ENCODE results near the gene ZNF135.

Gene ZNF135

GRCh38 chr19:58040751-58041525, 18.1 kb upstream of the ZNF135 start:
- no peak for TF ChIP-seq CTCF (conservative IDR thresholded peaks at IDR 0.05)
- H3K27ac ChIP-seq = no peak overlapping the region

GRCh38 chr19:58042495-58043340, 16.4 kb upstream of the ZNF135 start:
- TF ChIP-seq CTCF (conservative IDR thresholded peaks at IDR 0.05) = no peak
- H3K27ac ChIP-seq = no peak overlapping the region

- TF ChIP-seq CTCF (conservative IDR thresholded peaks at IDR 0.05) = no peak
- H3K27ac ChIP-seq = no peak overlapping the region
Measured at GRCh38 chr19:58044391-58044790, 14.7 kb upstream of the ZNF135 start.

- no peak for TF ChIP-seq CTCF (conservative IDR thresholded peaks at IDR 0.05)
- no peak overlapping the region for H3K27ac ChIP-seq
Measured at GRCh38 chr19:58044886-58045285, 14.2 kb upstream of the ZNF135 start.

- no peak overlapping the region for H3K27ac ChIP-seq
- TF ChIP-seq CTCF (conservative IDR thresholded peaks at IDR 0.05) = no peak
Measured at GRCh38 chr19:58045411-58046050, 13.6 kb upstream of the ZNF135 start.

- no peak for TF ChIP-seq CTCF (conservative IDR thresholded peaks at IDR 0.05)
- no peak overlapping the region for H3K27ac ChIP-seq
Measured at GRCh38 chr19:58046856-58047255, 12.2 kb upstream of the ZNF135 start.

- no peak overlapping the region for H3K27ac ChIP-seq
- TF ChIP-seq CTCF (conservative IDR thresholded peaks at IDR 0.05) = no peak
Measured at GRCh38 chr19:58047672-58048071, 11.4 kb upstream of the ZNF135 start.
